Stimulated activated CD4-positive, alpha-beta T cell treated with anti-CD3 and anti-CD28 coated beads, Interleukin-4, amount 100 ng/mL, for 4 hours (primary cell): ENCODE data around the gene APCDD1L.
"Not testable (repeated sequence)": the region's sequence is repeated elsewhere in the genome, so short reads cannot be mapped to it uniquely, and the experiment has no call there.

Experiments
- DNase-seq, 2 experiments: peaks; one replicate each; pipeline ENCODE4 v3.0.0-alpha.2; 2020

The APCDD1L gene

GRCh38 chr20:58436868-58437645, 78.1 kb downstream of the APCDD1L start:
- no peak for DNase-seq

- no peak for DNase-seq
Observed at GRCh38 chr20:58435237-58435636, 80.0 kb downstream of the APCDD1L start.

GRCh38 chr20:58434326-58434725, 80.9 kb downstream of the APCDD1L start:
- DNase-seq, result no peak

- no peak for DNase-seq
Observed at GRCh38 chr20:58433759-58434158, 81.4 kb downstream of the APCDD1L start.

- no peak for DNase-seq
Observed at GRCh38 chr20:58433029-58433647, 82.1 kb downstream of the APCDD1L start.

GRCh38 chr20:58432186-58432954, 82.8 kb downstream of the APCDD1L start:
- DNase-seq, result no peak

GRCh38 chr20:58431134-58431533, 84.1 kb downstream of the APCDD1L start:
- no peak for DNase-seq

GRCh38 chr20:58429303-58429702, 85.9 kb downstream of the APCDD1L start:
- no peak for DNase-seq

GRCh38 chr20:58428364-58428763, 86.8 kb downstream of the APCDD1L start:
- DNase-seq, result no peak

- not testable (repeated sequence) for DNase-seq
Observed at GRCh38 chr20:58427571-58427970, 87.6 kb downstream of the APCDD1L start.

GRCh38 chr20:58424218-58424969, 90.8 kb downstream of the APCDD1L start:
- no peak for DNase-seq

- DNase-seq, result no peak
Observed at GRCh38 chr20:58421497-58421850, 93.7 kb downstream of the APCDD1L start.

- DNase-seq, result no peak
Observed at GRCh38 chr20:58420798-58421496, 94.3 kb downstream of the APCDD1L start.

- no peak for DNase-seq
Observed at GRCh38 chr20:58418949-58419748, 96.0 kb downstream of the APCDD1L start.

GRCh38 chr20:58417438-58417837, 97.8 kb downstream of the APCDD1L start:
- DNase-seq, result no peak

- no peak for DNase-seq
Observed at GRCh38 chr20:58416835-58417234, 98.4 kb downstream of the APCDD1L start.

- DNase-seq, result no peak
Observed at GRCh38 chr20:58416057-58416456, 99.1 kb downstream of the APCDD1L start.

GRCh38 chr20:58414786-58415185, 100.4 kb downstream of the APCDD1L start:
- DNase-seq, result not testable (repeated sequence)

- not testable (repeated sequence) for DNase-seq
Observed at GRCh38 chr20:58414216-58414615, 101.0 kb downstream of the APCDD1L start.
